Adrenal gland (tissue), 5 donors: ENCODE data around the gene SEC16A.

ENCODE experiments used
- POLR2A ChIP-seq, 2 donors: fragments of 450-650 bp; IDR thresholded peaks; one replicate each; pipeline ENCODE4 v1.6.1; 2017; ENCODE audit warnings: antibody characterized with exemption in 2 of 2, mild to moderate bottlenecking in 2 of 2, moderate library complexity in 1 of 2
- TF ChIP-seq, protein P1 (sequence below), 6 experiments: fragments of 450-650 bp in 4 of 6; fragments of 200-600 bp in 2 of 6; sonication (generic) in 1 of 6; IDR thresholded peaks; 1 replicate in 5 of 6; 2 replicates in 1 of 6; pipeline versions ENCODE4 v1.5.1 to v1.8.0; 2016 to 2021; ENCODE audit warnings: antibody characterized with exemption in 6 of 6, mild to moderate bottlenecking in 2 of 6, moderate library complexity in 1 of 6
- donor health status: DM: no; HTN: no; CAD: no.

DNA sequence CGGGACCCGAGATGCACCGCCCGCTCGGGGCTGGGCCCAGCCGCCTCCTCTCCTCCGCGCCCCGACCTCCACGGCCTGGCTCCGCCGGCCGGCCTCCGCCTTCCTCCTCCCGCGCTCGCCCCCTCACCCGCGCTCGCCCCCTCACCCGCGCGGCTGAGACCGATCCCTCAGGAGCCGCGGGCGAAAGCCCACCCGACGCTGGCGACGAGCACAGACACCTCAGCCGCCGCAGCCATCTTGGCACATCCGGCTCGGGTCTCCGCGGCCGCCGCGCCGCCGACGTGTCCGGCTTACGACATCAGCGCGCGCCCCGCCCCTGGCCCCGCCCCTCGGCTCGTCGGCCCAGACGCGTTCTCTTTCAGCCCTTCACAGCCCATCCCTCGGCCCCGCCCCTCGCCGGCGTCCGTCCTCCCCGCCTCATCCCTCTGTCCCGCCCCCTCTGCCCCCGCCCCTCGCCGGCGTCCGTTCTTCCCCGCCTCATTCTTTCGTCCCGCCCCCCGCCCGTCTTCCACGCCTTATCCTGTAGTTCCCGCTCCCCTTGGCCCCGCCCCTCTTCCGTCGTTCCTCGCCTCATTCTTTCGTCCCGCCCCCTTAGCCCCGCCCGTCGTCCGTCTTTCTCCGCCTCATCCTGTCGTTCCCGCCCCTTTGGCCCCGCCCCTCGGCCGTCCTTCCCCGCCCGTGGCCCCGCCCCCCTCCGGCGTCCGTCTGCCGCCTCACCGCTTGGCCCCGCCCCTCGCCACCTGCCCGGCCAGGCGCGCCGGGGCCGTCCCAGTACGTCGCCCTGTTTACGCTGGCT, at the start of gene SEC16A:
- peak; percentile 79 to 94 for TF ChIP-seq POLR2A (IDR thresholded peaks at IDR 0.05)
- TF ChIP-seq, protein P1, sequence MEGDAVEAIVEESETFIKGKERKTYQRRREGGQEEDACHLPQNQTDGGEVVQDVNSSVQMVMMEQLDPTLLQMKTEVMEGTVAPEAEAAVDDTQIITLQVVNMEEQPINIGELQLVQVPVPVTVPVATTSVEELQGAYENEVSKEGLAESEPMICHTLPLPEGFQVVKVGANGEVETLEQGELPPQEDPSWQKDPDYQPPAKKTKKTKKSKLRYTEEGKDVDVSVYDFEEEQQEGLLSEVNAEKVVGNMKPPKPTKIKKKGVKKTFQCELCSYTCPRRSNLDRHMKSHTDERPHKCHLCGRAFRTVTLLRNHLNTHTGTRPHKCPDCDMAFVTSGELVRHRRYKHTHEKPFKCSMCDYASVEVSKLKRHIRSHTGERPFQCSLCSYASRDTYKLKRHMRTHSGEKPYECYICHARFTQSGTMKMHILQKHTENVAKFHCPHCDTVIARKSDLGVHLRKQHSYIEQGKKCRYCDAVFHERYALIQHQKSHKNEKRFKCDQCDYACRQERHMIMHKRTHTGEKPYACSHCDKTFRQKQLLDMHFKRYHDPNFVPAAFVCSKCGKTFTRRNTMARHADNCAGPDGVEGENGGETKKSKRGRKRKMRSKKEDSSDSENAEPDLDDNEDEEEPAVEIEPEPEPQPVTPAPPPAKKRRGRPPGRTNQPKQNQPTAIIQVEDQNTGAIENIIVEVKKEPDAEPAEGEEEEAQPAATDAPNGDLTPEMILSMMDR (IDR thresholded peaks at IDR 0.05), result no peak
